ENCODE results near the gene CAMKMT. TPM values are rescaled to one million over a fixed set of nuclear protein-coding genes. Genes with fewer than 3 reads are reported as not detected.

Gene CAMKMT
- total RNA-seq, 1 donor from 2014 or later: 5.8 TPM

GRCh38 chr2:44679990-44680389 lies 318.2 kb downstream of the CAMKMT start:
- DNase-seq (ENCODE audit: low read depth): no peak
- H3K4me3 ChIP-seq (ENCODE audit: low read depth, low read length): no peak overlapping the region
- no peaks in the 10 kb centered on the region for H3K36me3 ChIP-seq (ENCODE audit: control insufficient read depth, insufficient read depth, low read length)
- no peak for TF ChIP-seq CTCF (IDR thresholded peaks at IDR 0.05; ENCODE audit: insufficient read depth, low read length, poor library complexity, severe bottlenecking)
- H3K27me3 ChIP-seq (ENCODE audit: control insufficient read depth, insufficient read depth, low read length): peaks cover 2% of the 10 kb centered on the region

GRCh38 chr2:44680424-44680971 lies 318.8 kb downstream of the CAMKMT start:
- Histone ChIP-seq H3K27me3 (ENCODE audit: control insufficient read depth, insufficient read depth, low read length) (peaks cover 2% of the 10 kb centered on the region), H3K36me3 (ENCODE audit: control insufficient read depth, insufficient read depth, low read length) (no peaks in the 10 kb centered on the region), H3K4me3 (ENCODE audit: low read depth, low read length) (no peak overlapping the region)
- no peak for TF ChIP-seq CTCF (IDR thresholded peaks at IDR 0.05; ENCODE audit: insufficient read depth, low read length, poor library complexity, severe bottlenecking)
- DNase-seq (ENCODE audit: low read depth): no peak

- Histone ChIP-seq H3K4me3 (ENCODE audit: low read depth, low read length) (no peak overlapping the region), H3K36me3 (ENCODE audit: control insufficient read depth, insufficient read depth, low read length) (no peaks in the 10 kb centered on the region), H3K27me3 (ENCODE audit: control insufficient read depth, insufficient read depth, low read length) (peaks cover 2% of the 10 kb centered on the region)
- DNase-seq (ENCODE audit: low read depth): no peak
- TF ChIP-seq CTCF (IDR thresholded peaks at IDR 0.05; ENCODE audit: insufficient read depth, low read length, poor library complexity, severe bottlenecking): no peak
Observed at GRCh38 chr2:44680983-44681531, 319.3 kb downstream of the CAMKMT start.

- Histone ChIP-seq H3K27me3 (ENCODE audit: control insufficient read depth, insufficient read depth, low read length) (peaks cover 2% of the 10 kb centered on the region), H3K4me3 (ENCODE audit: low read depth, low read length) (no peak overlapping the region), H3K36me3 (ENCODE audit: control insufficient read depth, insufficient read depth, low read length) (no peaks in the 10 kb centered on the region)
- TF ChIP-seq CTCF (IDR thresholded peaks at IDR 0.05; ENCODE audit: insufficient read depth, low read length, poor library complexity, severe bottlenecking): no peak
- DNase-seq (ENCODE audit: low read depth): no peak
Observed at GRCh38 chr2:44682459-44682858, 320.7 kb downstream of the CAMKMT start.

- H3K4me3 ChIP-seq (ENCODE audit: low read depth, low read length): no peak overlapping the region
- H3K27me3 ChIP-seq (ENCODE audit: control insufficient read depth, insufficient read depth, low read length): peaks cover 2% of the 10 kb centered on the region
- no peak for TF ChIP-seq CTCF (IDR thresholded peaks at IDR 0.05; ENCODE audit: insufficient read depth, low read length, poor library complexity, severe bottlenecking)
- no peak for DNase-seq (ENCODE audit: low read depth)
- H3K36me3 ChIP-seq (ENCODE audit: control insufficient read depth, insufficient read depth, low read length): no peaks in the 10 kb centered on the region
Observed at GRCh38 chr2:44684559-44684958, 322.8 kb downstream of the CAMKMT start.

- DNase-seq (ENCODE audit: low read depth): peak; percentile 38
- Histone ChIP-seq H3K36me3 (ENCODE audit: control insufficient read depth, insufficient read depth, low read length) (no peaks in the 10 kb centered on the region), H3K4me3 (ENCODE audit: low read depth, low read length) (no peak overlapping the region), H3K27me3 (ENCODE audit: control insufficient read depth, insufficient read depth, low read length) (no peaks in the 10 kb centered on the region)
- TF ChIP-seq CTCF (IDR thresholded peaks at IDR 0.05; ENCODE audit: insufficient read depth, low read length, poor library complexity, severe bottlenecking): no peak
Observed at GRCh38 chr2:44686561-44686960, 324.8 kb downstream of the CAMKMT start.

Data from kidney epithelial cell (primary cell).